Stimulated activated CD4-positive, alpha-beta T cell treated with anti-CD3 and anti-CD28 coated beads, Interleukin-15, amount 100 ng/mL, for 48 hours (primary cell): ENCODE data around the gene ZNF865.
A peak's percentile ranks its signal among the peaks of the same experiment; 100 is the strongest.
"Not testable (repeated sequence)": the region's sequence is repeated elsewhere in the genome, so short reads cannot be mapped to it uniquely, and the experiment has no call there.

Source experiments
- DNase-seq, 2 donors: peaks; one replicate each; pipeline ENCODE4 v3.0.0-alpha.2; 2020; ENCODE audit warnings: low read depth in 2 of 2

ZNF865 gene

GRCh38 chr19:55605637-55606470 lies at the start of gene ZNF865:
ZNF865 (plus strand) TSS chr19:55605647; CDS start chr19:55613619, 7,972 bp downstream.
- DNase-seq: peak; percentile 53 to 57

DNA sequence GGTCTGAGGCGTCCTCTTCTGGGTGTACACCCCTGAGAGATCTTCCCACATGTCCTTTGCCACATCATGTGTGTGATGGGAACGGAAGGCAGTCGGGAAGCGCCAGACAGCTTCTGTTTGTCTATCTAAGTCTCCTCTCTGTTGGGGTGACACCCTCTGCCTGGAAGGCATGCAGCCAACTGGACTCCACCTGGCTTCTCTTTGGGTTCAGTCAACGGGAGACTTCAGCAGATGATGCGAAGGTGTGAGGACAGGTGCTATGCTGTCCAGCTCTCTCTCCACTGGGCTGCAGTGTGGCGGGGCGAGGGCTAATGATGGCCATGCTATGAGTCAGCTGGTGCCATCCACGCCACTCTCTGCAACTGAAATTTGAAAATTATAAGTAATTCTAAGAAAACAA lies 45.8 kb upstream of the ZNF865 start:
- DNase-seq: no peak

DNA sequence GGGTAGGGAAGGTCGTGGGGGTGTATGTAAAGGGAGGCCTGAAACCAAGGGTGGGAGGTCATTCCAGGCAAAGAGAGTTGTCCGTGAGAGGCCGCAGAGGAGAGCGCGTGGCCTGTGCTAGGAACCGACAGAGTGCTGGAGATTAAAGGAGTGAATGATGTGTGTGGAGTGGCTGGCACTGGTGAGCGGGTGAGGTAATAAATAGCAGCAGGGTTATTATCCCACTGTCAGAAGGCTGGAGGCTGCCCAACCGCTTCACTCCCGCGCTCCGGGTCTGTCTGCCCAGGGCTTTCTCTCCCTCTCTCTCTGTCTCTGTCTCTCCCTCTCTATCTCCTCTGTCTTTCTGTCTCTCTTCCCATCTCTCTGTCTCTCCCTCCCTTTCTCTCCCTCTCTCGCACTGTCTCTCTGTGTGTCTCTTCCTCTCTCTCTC lies 42.2 kb upstream of the ZNF865 start:
- DNase-seq: no peak

DNA sequence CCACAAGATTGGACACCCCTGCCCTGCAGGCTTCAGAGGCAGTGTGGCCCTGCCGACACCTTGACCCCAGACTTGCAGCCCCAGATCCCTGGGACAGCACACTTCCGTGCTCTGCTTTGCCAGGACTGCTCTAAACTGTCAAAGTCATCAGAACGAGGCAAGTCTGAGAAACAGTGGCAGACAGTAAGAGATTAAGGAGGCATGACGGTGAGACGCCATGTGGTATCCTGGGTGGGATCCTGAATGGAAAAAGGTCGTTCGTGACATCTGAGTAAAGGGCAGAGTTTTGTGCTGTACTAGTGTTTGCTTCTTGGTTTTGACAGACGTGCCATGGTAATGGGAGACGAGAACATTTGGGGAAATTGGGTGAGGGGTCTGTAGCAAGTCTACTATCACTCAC lies 38.6 kb upstream of the ZNF865 start:
- DNase-seq: no peak

DNA sequence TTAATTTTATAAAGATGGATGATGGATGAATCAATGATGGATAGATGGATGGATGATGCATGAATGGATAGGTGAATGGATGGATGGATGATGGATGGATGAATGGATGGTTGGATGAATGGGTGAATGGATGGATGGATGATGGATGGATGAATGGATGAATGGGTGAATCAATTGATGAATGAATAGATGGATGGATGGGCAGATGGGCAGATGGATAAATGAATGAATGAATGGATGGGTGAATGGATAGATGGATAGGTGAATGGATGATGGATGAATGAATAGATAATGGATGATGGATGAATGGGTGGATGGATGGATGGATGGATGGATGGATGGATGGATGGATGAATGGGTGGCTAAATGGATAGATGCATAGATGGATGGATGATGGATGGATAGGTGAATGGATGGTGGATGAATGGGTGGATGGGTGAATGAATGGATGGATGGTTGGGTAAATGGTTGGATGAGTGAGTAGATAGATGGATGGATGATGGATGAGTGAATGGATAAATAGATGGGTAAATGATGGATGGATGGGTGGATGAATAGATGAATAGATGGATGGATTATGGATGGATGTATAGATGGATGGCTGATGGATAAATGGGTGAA lies 37.6 kb upstream of the ZNF865 start:
- DNase-seq: no peak

DNA sequence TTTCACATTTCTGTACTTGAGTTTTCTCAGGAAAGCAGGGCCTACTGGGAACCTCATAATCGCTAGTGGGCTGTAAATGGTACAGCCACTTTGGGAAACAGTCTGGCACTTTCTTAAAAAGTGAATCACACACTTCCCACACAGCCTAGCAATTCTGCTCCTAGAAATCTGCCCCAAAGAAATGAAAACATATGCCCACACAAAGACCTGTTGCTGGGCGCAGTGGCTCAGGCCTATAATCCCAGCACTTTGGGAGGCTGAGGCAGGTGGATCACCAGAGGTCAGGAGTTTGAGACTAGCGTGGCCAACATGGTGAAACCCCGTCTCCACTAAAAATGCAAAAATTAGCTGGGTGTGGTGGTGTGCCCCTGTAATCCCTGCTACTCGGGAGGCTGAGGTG lies 36.0 kb upstream of the ZNF865 start:
- not testable (repeated sequence) for DNase-seq

GRCh38 chr19:55573929-55574328 lies 31.5 kb upstream of the ZNF865 start:
- not testable (repeated sequence) for DNase-seq

- DNase-seq: no peak
These were observed 28.7 kb upstream of the ZNF865 start for GRCh38 chr19:55576746-55577145.

- no peak for DNase-seq
These were observed 27.3 kb upstream of the ZNF865 start for GRCh38 chr19:55578031-55578760.

- DNase-seq: no peak
These were observed 26.4 kb upstream of the ZNF865 start for GRCh38 chr19:55578761-55579747.

DNA sequence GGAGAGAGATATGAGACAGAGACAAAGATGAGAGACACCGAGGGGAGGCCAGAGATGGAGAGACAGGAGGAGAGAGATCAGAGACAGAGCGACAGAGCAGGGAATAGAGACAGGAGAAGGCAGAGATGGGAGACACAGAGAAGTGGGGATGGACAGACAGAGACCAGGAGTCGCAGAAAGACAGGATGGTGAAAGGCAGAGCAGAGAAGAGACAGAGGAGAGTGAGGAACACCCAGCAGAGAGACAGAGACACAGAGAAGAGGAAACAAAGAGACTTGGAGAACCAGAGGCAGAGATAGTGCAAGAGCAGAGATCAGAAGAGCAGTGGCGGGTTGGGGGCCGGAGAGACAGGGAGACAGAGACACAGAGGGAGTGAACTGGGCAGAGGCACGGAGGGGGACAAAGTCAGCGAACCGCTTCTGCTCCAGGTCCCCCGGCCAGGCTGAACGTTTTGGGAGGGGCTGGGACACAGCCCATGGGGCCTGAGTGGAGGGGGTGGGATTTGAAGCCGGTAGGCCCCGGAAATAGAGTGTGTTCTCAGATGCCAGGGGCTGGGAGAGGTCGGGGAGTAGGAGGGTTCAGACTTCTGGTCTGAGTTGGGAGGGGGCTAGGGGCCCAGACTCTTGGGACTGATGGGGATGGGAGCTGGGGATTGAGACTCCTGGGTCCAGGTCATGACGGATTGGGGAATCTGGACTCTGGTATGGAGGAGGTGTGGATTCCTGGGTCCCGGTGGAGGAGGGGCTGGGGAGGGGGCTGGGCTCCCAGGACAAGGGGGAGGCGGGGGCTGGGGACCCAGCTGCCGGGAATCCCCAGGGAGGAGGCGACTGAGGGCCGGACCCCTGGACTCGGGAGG lies 25.5 kb upstream of the ZNF865 start:
- no peak for DNase-seq

- DNase-seq: peak; percentile 72 to 79
These were observed 24.8 kb upstream of the ZNF865 start, which contains the start of gene ZNF579 for GRCh38 chr19:55580628-55581144. ZNF579 (minus strand) TSS chr19:55580848; CDS start chr19:55579639, 1,209 bp downstream.

- DNase-seq: no peak
These were observed 24.2 kb upstream of the ZNF865 start for GRCh38 chr19:55581145-55581822.

DNA sequence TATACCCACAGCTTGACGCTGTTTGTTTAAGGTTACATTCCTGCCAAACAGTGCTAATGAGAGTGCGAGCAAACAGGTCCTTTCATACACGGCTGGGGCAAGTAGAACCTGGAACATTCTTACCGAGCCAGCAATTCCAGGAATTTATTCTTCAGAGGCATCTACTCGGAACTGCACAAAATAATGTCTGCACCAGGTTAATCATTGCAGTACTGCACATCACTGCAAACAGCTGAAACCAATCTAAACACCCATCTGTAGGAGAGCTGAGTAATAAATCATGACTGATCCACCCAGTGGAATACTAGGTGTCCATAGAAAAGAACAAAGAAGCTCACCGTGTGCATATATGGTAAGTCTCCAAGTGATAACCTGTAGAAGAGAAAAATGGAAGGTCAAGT lies 23.6 kb upstream of the ZNF865 start:
- DNase-seq: no peak

GRCh38 chr19:55582284-55582683 lies 23.2 kb upstream of the ZNF865 start:
- DNase-seq: not testable (repeated sequence)

GRCh38 chr19:55583897-55584296 lies 21.6 kb upstream of the ZNF865 start:
- DNase-seq: not testable (repeated sequence)

- no peak for DNase-seq
These were observed 20.6 kb upstream of the ZNF865 start for GRCh38 chr19:55584871-55585270.

DNA sequence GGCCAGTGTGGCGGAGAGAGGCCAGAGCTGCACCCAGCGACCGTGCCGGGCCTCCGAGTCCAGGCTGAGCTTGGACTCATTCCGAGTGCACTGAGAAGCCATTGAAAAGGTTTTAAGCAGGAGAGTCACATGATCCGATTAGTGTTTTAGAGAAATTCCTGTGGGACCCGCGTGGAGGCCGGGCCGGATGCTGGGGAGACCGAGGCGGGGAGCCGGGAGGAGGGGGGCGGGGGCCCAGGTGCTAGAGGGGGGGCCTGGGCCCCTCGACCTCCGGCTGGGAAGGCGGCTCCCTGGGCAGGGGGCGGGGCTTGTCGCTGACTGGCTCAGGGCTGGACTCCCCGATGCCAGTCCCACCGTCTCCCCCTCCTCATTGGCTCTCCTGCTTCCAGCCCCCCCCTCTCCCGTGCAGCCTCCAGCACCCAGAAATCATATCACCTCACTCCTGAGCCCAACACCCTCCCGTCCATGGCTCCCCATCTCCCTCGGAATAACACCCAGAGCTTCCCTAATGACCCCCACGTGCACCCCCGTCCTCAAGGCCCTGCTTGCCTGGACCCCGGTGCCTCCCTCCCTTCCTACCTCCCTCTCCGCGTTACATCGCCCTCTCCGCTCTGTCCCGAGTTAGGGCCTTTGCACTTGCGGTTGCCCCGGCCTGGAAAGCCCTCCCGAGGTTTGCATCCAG lies 19.6 kb upstream of the ZNF865 start:
- DNase-seq: peak in 1 of 2 donors; percentile 40
